GM19395 (cell line): ENCODE results near the gene DCLRE1A.
A peak's percentile ranks its signal among the peaks of the same experiment; 100 is the strongest.

Source experiments
- ATAC-seq: cut with Tn5 transposase; IDR thresholded peaks from one replicate; pipeline ENCODE4 v1.9.1; 2021; ENCODE audit warnings: mild to moderate bottlenecking, moderate library complexity; ENCODE audit not compliant: unreplicated experiment

DCLRE1A gene

DNA sequence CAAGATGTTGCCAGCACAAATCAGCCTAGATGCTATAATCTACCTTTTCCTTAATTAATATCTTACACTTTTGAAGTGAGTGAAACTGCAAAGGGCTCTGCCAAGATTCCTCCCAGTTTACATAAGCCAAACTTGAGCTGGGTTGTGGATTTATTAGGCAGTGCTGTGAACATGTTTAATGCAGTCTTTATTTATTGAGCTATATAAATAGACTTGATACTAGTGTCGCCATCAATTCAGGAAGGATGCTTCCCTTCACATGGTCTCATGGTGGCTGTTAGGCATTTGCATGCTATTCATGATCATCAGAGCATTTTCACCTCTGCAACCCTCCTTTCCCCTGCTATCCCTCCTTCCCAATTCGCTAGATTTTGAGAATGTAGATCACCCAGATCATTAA lies 62.2 kb downstream of the DCLRE1A start:
- no peak for ATAC-seq

DNA sequence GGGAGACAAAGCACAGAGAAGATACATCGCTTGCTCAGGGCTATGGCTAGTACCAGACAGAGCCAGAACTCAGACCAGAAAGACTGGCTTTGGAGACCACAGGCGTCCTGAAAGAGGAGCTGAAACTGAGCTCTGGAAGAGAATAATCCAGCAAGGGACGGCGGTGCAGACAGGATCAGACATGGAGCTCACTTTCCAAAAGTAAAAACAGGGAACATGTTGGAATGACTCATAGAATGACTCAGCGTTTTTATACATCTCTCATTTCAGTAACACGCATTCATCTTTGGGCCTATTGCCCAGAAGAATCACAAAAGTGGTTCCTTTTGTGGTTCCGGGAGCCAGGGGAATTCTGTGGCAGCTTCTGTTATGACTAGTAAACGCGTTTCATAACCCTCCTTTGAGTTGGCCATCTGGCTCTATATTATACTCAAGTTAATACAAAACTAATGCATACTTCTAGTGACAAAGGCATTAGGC lies 65.2 kb downstream of the DCLRE1A start:
- peak; percentile 87 for ATAC-seq
